BE2C (cell line): ENCODE measurements around the gene ANKRD13B.

Experiments used
- DNase-seq: peaks from one replicate; pipeline ENCODE4 v3.0.0-alpha.2; 2020
- H3K27me3 ChIP-seq: fragments of 250-450 bp; sonication (Bioruptor Pico); 2 replicates; pipeline ENCODE4 v1.5.1; 2020; ENCODE audit warnings: mild to moderate bottlenecking
- H3K36me3 ChIP-seq: fragments of 250-450 bp; sonication (Bioruptor Pico); 2 replicates; pipeline ENCODE4 v1.5.1; 2020; ENCODE audit warnings: mild to moderate bottlenecking
- H3K4me1 ChIP-seq: fragments of 250-450 bp; sonication (Bioruptor Pico); 2 replicates; pipeline ENCODE4 v1.5.1; 2020
- H3K4me3 ChIP-seq: 2 replicates; pipeline ENCODE4 v1.5.1; 2011; ENCODE audit warnings: low read depth, low read length
- H3K9me3 ChIP-seq: fragments of 250-450 bp; sonication (Bioruptor Pico); 2 replicates; pipeline ENCODE4 v1.5.1; 2020
- CTCF ChIP-seq: IDR thresholded peaks from 2 replicates; pipeline ENCODE4 v1.5.1; 2012; ENCODE audit warnings: mild to moderate bottlenecking, low read depth, low read length

ANKRD13B gene

GRCh38 chr17:29593591-29594518 is 923 bp downstream of the ANKRD13B start:
- Histone ChIP-seq H3K4me1 (peaks cover 21% of the 10 kb centered on the region), H3K27me3 (no peaks in the 10 kb centered on the region), H3K9me3 (no peaks in the 10 kb centered on the region), H3K4me3 (peak overlapping the region; percentile 71), H3K36me3 (no peaks in the 10 kb centered on the region)
- TF ChIP-seq CTCF = peak; percentile 18; the same call in 1 of the 2 replicates
- DNase-seq = peak; percentile 39

- H3K36me3 ChIP-seq = no peaks in the 10 kb centered on the region
- no peaks in the 10 kb centered on the region for H3K27me3 ChIP-seq
- no peak for TF ChIP-seq CTCF
- H3K9me3 ChIP-seq = no peaks in the 10 kb centered on the region
- H3K4me3 ChIP-seq = peak overlapping the region; percentile 71
- peaks cover 21% of the 10 kb centered on the region for H3K4me1 ChIP-seq
- no peak for DNase-seq
These were observed 1.7 kb downstream of the ANKRD13B start for GRCh38 chr17:29594519-29595090.

- Histone ChIP-seq H3K4me1 (peaks cover 17% of the 10 kb centered on the region), H3K4me3 (peak overlapping the region; percentile 71), H3K36me3 (no peaks in the 10 kb centered on the region), H3K9me3 (no peaks in the 10 kb centered on the region), H3K27me3 (no peaks in the 10 kb centered on the region)
- no peak for TF ChIP-seq CTCF
- DNase-seq = no peak
These were observed 2.4 kb downstream of the ANKRD13B start for GRCh38 chr17:29595107-29595942.

- Histone ChIP-seq H3K4me3 (no peak overlapping the region; the same call in 1 of the 2 replicates), H3K9me3 (no peaks in the 10 kb centered on the region), H3K36me3 (no peaks in the 10 kb centered on the region), H3K27me3 (no peaks in the 10 kb centered on the region), H3K4me1 (peaks cover 17% of the 10 kb centered on the region)
- no peak for TF ChIP-seq CTCF
- no peak for DNase-seq
These were observed 3.2 kb downstream of the ANKRD13B start for GRCh38 chr17:29595943-29596774.

DNA sequence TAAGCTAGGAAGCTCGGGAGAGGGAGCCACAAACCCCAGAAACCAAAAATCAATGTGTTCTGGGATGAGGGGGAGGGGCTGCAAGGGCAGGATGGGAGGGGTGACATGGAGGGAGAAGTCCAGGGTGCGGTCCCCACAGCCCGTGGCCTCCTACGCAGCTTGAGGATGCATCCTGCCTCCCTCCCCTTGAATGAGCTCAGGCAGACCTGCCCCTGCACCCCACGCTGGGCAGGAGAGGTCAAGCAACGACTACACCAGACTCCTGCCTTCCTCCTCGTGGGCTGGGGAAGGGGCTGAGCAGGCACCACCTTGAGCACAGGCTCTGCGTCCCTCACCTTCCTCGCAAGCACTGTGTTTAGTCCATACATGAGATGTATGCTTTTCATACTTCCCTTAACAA is 3.9 kb downstream of the ANKRD13B start:
- DNase-seq = no peak
- no peak overlapping the region for H3K4me3 ChIP-seq
- no peaks in the 10 kb centered on the region for H3K27me3 ChIP-seq
- peaks cover 17% of the 10 kb centered on the region for H3K4me1 ChIP-seq
- no peaks in the 10 kb centered on the region for H3K9me3 ChIP-seq
- no peak for TF ChIP-seq CTCF
- H3K36me3 ChIP-seq = no peaks in the 10 kb centered on the region
